Measurements from ENCODE around the gene RUSF1.
A peak's percentile ranks its signal among the peaks of the same experiment; 100 is the strongest.
"Not testable (repeated sequence)": the region's sequence is repeated elsewhere in the genome, so short reads cannot be mapped to it uniquely, and the experiment has no call there.

Gene RUSF1

GRCh38 chr16:31513884-31514283 is 5.7 kb upstream of the RUSF1 start:
- DNase-seq: no peak

DNA sequence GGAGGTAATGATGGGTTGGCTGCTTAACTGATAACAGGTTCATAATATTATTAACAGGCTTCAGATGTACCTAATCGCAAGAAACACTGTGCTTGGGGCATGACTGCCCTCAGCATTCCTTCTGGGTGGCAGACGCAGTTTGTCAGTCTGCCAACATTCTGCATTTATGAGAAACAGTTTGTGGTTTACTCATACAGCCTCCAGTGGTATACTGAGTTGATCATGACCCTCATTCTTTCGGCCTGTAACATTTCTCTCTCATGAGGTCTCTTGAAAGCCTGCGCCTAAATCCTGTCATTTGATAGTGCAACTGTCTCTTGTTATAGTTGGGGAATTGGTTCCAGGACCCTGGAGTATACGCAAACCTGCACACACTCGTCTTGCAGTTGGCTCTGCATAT is 4.9 kb upstream of the RUSF1 start:
- DNase-seq: no peak

- no peak for DNase-seq
Measured at GRCh38 chr16:31508706-31509195, 560 bp upstream of the RUSF1 start.

- DNase-seq: no peak
Measured at GRCh38 chr16:31507617-31507928, 618 bp downstream of the RUSF1 start.

DNA sequence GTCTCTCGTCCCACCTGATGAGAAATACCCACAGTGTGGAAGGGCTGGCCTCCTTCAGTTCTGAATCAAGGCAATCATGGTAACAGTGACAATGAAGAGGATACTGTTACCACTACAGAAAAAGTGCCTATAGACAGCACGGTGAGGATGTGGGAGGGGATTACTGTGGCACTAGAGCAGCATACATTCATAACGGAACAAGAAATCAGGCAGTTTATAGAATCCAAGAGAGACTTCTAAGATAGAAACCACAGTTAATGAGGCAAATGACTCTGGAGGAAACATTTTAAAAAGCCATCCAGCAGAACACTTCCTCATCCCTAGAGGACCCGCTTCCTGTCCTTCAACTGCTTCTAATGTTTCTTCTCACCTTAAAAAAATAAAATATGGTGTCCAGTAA is 2.7 kb downstream of the RUSF1 start:
- DNase-seq: no peak

GRCh38 chr16:31504159-31504558 is 4.0 kb downstream of the RUSF1 start:
- no peak for DNase-seq

- DNase-seq: not testable (repeated sequence)
Measured at GRCh38 chr16:31503555-31503954, 4.6 kb downstream of the RUSF1 start.

- no peak for DNase-seq
Measured at GRCh38 chr16:31502981-31503380, 5.2 kb downstream of the RUSF1 start.

DNA sequence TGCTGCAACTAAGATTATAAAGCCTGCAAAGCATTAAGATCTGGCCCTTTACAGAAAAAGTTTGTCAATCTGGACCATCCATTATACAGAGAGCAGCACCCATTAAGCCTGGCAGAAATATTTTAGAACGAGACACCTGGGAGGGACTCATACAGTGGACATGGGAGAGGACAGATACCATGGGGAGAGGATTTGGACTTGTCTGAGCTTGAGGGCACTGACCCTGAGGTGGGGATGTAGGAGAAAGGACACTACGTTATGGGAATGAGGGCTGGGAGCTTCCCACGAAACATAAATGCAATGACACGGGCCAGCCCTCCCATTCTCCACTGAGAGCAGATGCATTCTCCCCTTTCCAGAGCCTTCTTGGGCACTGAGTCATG is 6.2 kb downstream of the RUSF1 start:
- no peak for DNase-seq

GRCh38 chr16:31501226-31501965 is 6.8 kb downstream of the RUSF1 start:
- no peak for DNase-seq

DNA sequence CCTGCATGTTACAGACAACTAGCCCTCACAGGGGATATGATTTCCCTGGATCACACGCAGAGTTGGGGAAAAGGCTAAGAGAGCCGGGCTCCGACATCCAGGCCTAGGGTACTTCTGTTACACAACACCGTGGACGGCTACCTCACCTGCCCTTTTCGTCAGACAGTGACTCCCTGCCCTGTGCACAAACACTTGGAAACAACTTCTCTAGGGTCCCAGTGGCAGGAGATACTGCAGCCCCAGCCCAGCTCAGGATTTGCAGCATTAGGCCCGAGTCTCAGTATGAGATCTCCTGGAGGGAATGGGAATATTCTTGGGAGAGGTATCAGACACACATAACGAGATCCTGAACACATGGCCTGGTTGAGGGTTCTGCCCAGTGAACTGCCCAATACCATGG is 8.3 kb downstream of the RUSF1 start:
- no peak for DNase-seq

- DNase-seq: no peak
Measured at GRCh38 chr16:31498493-31498892, 9.7 kb downstream of the RUSF1 start.

DNA sequence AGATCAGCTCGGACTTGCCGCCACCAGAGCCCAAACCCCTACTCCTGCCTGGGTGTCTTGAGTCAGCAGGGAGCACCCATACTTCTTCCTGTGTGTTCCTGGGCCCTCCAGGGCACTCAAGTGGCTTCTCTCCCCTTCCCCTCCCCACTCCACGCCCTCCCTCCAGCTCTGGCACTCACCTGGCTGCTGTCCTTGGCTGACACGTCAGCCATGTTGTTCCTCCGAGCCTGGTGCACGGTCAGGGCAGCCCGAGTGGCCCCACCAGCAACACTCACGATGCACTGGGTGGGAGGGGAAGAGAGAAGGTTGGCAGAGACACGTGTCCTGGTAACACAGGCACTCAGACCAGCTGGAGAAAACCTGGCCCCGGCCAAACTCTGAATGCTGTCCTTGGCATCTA is 11.5 kb downstream of the RUSF1 start:
- DNase-seq: no peak

GRCh38 chr16:31493506-31494125 is 14.6 kb downstream of the RUSF1 start:
- no peak for DNase-seq

DNA sequence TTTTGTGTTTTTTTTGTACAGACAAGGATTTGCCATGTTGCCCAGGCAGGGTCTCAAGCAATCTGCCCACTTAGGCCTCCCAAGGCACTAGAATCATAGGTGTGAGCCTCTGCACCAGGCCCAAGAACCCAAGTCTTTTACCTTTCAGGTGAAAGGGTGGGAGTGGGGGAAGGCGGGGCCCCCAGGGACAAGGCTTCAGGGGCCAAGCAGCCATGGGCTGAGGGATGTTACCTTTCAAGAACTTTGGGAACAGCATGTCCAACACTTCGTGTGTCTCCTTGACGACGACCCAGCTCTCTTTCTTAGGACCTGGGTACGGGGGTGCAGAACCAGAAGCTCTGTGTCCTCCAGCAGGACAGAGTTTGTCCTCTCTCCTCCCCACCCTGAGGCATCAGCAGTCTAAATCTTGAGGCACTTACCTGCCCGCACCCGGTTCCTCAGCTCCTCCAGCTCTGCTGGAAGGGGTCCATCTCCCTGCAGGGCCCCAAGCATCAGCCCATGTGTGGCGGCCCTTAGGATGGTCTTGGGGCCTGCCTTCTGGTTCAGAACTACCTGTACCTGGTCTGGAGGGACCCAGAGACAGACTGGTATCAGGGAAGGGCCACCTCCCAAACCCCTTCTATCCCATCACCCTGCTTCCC is 16.3 kb downstream of the RUSF1 start:
- DNase-seq: no peak

DNA sequence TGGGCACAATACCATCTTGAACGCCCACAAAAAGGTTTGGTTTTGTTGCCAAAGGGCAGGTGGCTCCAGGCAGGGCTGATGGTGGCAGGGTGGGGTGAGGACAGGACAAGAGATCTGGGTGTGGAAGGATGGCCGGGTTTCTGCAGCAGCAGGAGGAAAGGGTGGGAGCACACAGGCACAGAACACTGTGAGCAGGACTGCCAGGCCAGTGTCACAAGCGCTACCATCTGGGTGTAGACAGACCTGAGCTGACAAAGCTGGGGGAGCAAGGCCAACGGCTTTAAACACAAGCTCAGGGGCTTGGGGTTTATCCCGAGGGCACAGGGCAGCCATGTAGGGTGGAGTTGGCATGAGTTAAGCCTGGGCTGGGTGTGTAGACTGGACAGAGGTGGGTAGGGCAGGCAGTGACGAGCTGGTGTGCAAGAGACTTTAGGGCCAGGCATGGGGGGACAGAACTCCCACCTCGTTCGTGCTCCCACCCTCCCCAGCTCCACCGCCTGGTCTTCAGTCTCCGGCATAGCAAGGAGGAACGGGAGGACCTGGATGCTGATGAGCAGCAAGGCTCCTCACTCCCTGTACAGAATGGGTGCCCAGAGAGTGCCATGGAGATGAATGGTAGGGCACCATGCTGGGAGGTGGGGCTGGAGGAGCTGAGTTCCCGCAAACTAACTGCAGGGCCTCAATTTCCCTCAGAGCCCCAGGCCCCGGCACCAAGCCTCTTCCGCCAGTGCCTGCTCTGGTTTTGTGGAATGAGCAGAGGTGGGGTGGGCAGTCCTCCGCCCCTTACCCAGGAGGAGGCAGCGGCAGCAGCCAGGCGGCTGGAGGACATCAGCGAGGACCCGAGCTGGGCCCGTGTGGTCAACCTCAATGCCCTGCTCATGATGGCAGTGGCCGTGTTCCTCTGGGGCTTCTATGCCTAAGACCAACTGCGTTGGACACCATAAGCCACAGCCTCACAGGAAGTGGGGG is 18.3 kb downstream of the RUSF1 start:
- DNase-seq: no peak

DNA sequence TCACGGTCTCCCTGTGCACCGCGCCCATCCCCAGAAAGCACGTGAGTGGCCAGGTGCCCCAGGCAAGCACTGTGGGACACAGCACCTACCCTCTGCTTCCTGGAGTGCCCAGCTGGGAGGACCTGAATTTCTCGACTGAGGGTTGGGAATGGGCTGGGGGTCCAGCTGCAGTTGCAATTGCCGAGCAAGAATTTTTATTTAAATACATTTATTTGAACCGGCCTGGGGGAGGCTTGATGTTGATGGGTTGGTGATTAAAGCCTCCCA is 19.0 kb downstream of the RUSF1 start:
- no peak for DNase-seq

GRCh38 chr16:31488468-31489297 is 19.5 kb downstream of the RUSF1 start:
- no peak for DNase-seq

GRCh38 chr16:31487720-31488467 is 20.3 kb downstream of the RUSF1 start:
- DNase-seq: peak; percentile 72

- no peak for DNase-seq
Measured at GRCh38 chr16:31487071-31487719, 21.0 kb downstream of the RUSF1 start.

GRCh38 chr16:31486045-31486444 is 22.1 kb downstream of the RUSF1 start:
- no peak for DNase-seq
